Testis (tissue), 3 donors: ENCODE results near the gene TNFRSF14. TPM values are rescaled to one million over a fixed set of nuclear protein-coding genes. Genes with fewer than 3 reads are reported as not detected.

ENCODE experiments used
- DNase-seq: peaks from one replicate; pipeline ENCODE4 v3.0.0-alpha.2; 2019
- H3K27ac ChIP-seq, 2 donors: fragments of 200-600 bp; sonication (generic); one replicate each; pipeline ENCODE4 v1.5.1; 2019
- H3K27me3 ChIP-seq: fragments of 200-600 bp; sonication (generic); one replicate; pipeline ENCODE4 v1.5.1; 2019
- H3K36me3 ChIP-seq: fragments of 200-600 bp; sonication (generic); one replicate; pipeline ENCODE4 v1.5.1; 2017; ENCODE audit warnings: low read depth; ENCODE audit errors: missing control alignments
- H3K4me1 ChIP-seq: fragments of 200-600 bp; sonication (generic); one replicate; pipeline ENCODE4 v1.5.1; 2019
- H3K4me3 ChIP-seq, 2 donors: fragments of 200-600 bp; sonication (generic); one replicate each; pipeline ENCODE4 v1.5.1; 2017 to 2019
- H3K9me3 ChIP-seq: fragments of 200-600 bp; sonication (generic); one replicate; pipeline ENCODE4 v1.5.1; 2017
- CTCF ChIP-seq, 3 experiments: fragments of 450-650 bp in 2 of 3; fragments of 200-600 bp in 1 of 3; sonication (generic) in 1 of 3; IDR thresholded peaks; one replicate each; pipeline ENCODE4 v1.5.1; 2016 to 2019; ENCODE audit warnings: antibody characterized with exemption in 3 of 3, mild to moderate bottlenecking in 2 of 3, moderate library complexity in 1 of 3
- POLR2A ChIP-seq: fragments of 450-650 bp; IDR thresholded peaks from one replicate; pipeline ENCODE4 v1.6.1; 2017; ENCODE audit warnings: antibody characterized with exemption, mild to moderate bottlenecking, moderate library complexity
- WGBS, 2 donors: methylation state at CpG; one replicate each; pipeline ENCODE4 v1.1.5; 2018; 5-methylcytosine and 5-hydroxymethylcytosine counted together
- intact Hi-C: fragments of 100-400 bp; cut with DNase I; formaldehyde crosslinking; loops from one replicate; pipeline ENCODE4 v1.15.1; 2023; ENCODE audit warnings: low total_unique reads
- polyA plus RNA-seq: library from polyadenylated mRNA; stranded (reverse); fragments of 350-450 nt; fragmentation: Illumina TruSeq; extraction: RNeasy Lipid Tissue Mini Kit (QIAGEN cat#74804); gene quantifications from one replicate; pipeline ENCODE4 v1.2.3, GENCODE V29; 2014; ENCODE audit warnings: low read depth, low replicate concordance; ENCODE audit not compliant: insufficient read depth
- total RNA-seq, 2 donors: library from RNA; depleted of rRNA; stranded (reverse); fragments of >200 nt; gene quantifications; one replicate each; pipeline ENCODE4 v1.2.3, GENCODE V29; 2016

TNFRSF14 gene
- total and polyA plus RNA-seq, 3 donors from 2014 or later, result 26.0 to 45.1 (median 39.0) TPM

- H3K9me3 ChIP-seq, result no peaks in the 10 kb centered on the region
- intact Hi-C loops, result no loop called here
These were observed 36.0 kb upstream of the TNFRSF14 start for GRCh38 chr1:2520206-2520605.

GRCh38 chr1:2520806-2521205 is 35.4 kb upstream of the TNFRSF14 start:
- no peaks in the 10 kb centered on the region for H3K27me3 ChIP-seq
- peaks cover 2% of the 10 kb centered on the region for H3K36me3 ChIP-seq
- 81 to 85% methylated on average over 20 to 21 of the region's 21 CpGs for WGBS, 2 donors
- peaks cover 18% of the 10 kb centered on the region for H3K4me1 ChIP-seq
- no peak for DNase-seq
- no peaks in the 10 kb centered on the region for H3K9me3 ChIP-seq
- H3K27ac ChIP-seq, result no peak overlapping the region
- TF ChIP-seq POLR2A (no peak), CTCF (IDR thresholded peaks at IDR 0.05) (no peak)
- H3K4me3 ChIP-seq, result no peak overlapping the region
- intact Hi-C loops, result no loop called here

More at GRCh38 chr1:2520206-2520605, 36.0 kb upstream of the TNFRSF14 start:
- H3K4me3 ChIP-seq, result no peak overlapping the region
- TF ChIP-seq POLR2A, result no peak
- no peak for TF ChIP-seq CTCF (IDR thresholded peaks at IDR 0.05)
- no peaks in the 10 kb centered on the region for H3K27me3 ChIP-seq
- peaks cover 16% of the 10 kb centered on the region for H3K4me1 ChIP-seq
- peaks cover 2% of the 10 kb centered on the region for H3K36me3 ChIP-seq
- WGBS, 2 donors, result 94 to 97% methylated on average over 11 to 18 of the region's 20 CpGs
- H3K27ac ChIP-seq, result no peak overlapping the region
- DNase-seq, result no peak

- Histone ChIP-seq H3K4me1 (peaks cover 25% of the 10 kb centered on the region), H3K27me3 (no peaks in the 10 kb centered on the region), H3K9me3 (no peaks in the 10 kb centered on the region), H3K36me3 (peaks cover 2% of the 10 kb centered on the region), H3K4me3 (no peak overlapping the region), H3K27ac (no peak overlapping the region)
- intact Hi-C loops, result no loop called here
- no peak for DNase-seq
- WGBS, 2 donors, result 57 to 65% methylated on average over 5 to 7 of the region's 7 CpGs
- TF ChIP-seq CTCF (IDR thresholded peaks at IDR 0.05), result no peak
These were observed 33.9 kb upstream of the TNFRSF14 start for GRCh38 chr1:2522230-2522629.

- intact Hi-C loops, result no loop called here
- no peak overlapping the region for H3K4me3 ChIP-seq
- H3K36me3 ChIP-seq, result peaks cover 2% of the 10 kb centered on the region
- H3K4me1 ChIP-seq, result peaks cover 37% of the 10 kb centered on the region
- TF ChIP-seq POLR2A, result no peak
- TF ChIP-seq CTCF (IDR thresholded peaks at IDR 0.05), result no peak
- no peak for DNase-seq
- no peaks in the 10 kb centered on the region for H3K9me3 ChIP-seq
- no peak overlapping the region for H3K27ac ChIP-seq
- no peaks in the 10 kb centered on the region for H3K27me3 ChIP-seq
- 83 to 89% methylated on average over 32 of the region's 32 CpGs for WGBS, 2 donors
These were observed 32.8 kb upstream of the TNFRSF14 start for GRCh38 chr1:2523191-2523890.
